Neural progenitor cell (in vitro differentiated cells): ENCODE data around the gene KIF21B. TPM values are rescaled to one million over a fixed set of nuclear protein-coding genes. Genes with fewer than 3 reads are reported as not detected.

Experiments used
- DNase-seq: peaks from one replicate; pipeline ENCODE4 v3.0.0-alpha.2; 2016; ENCODE audit warnings: low spot score
- H2AFZ ChIP-seq: fragments of 200-600 bp; sonication (generic); replicated peaks from 2 replicates; pipeline ENCODE4 v1.6.1; 2016; ENCODE audit warnings: antibody characterized with exemption
- H3F3A ChIP-seq: fragments of 200-600 bp; sonication (generic); 2 replicates; pipeline ENCODE4 v1.6.1; 2016; ENCODE audit warnings: antibody characterized with exemption, low read depth
- H3K27ac ChIP-seq: fragments of 200-600 bp; sonication (generic); 2 replicates; pipeline ENCODE4 v1.5.1; 2016; ENCODE audit warnings: mild to moderate bottlenecking
- H3K27me3 ChIP-seq: fragments of 200-600 bp; sonication (generic); 2 replicates; pipeline ENCODE4 v1.6.1; 2016; ENCODE audit warnings: mild to moderate bottlenecking, moderate library complexity
- H3K36me3 ChIP-seq: fragments of 200-600 bp; sonication (generic); 2 replicates; pipeline ENCODE4 v1.5.1; 2016
- H3K4me1 ChIP-seq: fragments of 200-600 bp; sonication (generic); 2 replicates; pipeline ENCODE4 v1.6.1; 2016; ENCODE audit warnings: mixed run types
- H3K4me2 ChIP-seq: fragments of 200-600 bp; sonication (generic); 2 replicates; pipeline ENCODE4 v1.6.1; 2016
- H3K4me3 ChIP-seq: fragments of 200-600 bp; sonication (generic); 2 replicates; pipeline ENCODE4 v1.5.1; 2016
- H3K79me2 ChIP-seq: fragments of 200-600 bp; sonication (generic); 2 replicates; pipeline ENCODE4 v1.6.1; 2016; ENCODE audit warnings: low read depth
- H3K9ac ChIP-seq: fragments of 200-600 bp; sonication (generic); 2 replicates; pipeline ENCODE4 v1.6.1; 2016
- H3K9me3 ChIP-seq: fragments of 200-600 bp; sonication (generic); 2 replicates; pipeline ENCODE4 v1.5.1; 2016; ENCODE audit warnings: low read depth
- H4K20me1 ChIP-seq: fragments of 200-600 bp; sonication (generic); 2 replicates; pipeline ENCODE4 v1.6.1; 2016; ENCODE audit warnings: low read depth
- H3K27ac Mint-ChIP-seq: 3 replicates; pipeline ENCODE4 v1.8.0; 2021; ENCODE audit warnings: mixed read lengths
- H3K27me3 Mint-ChIP-seq: 2 replicates; pipeline ENCODE4 v1.8.0; 2022; ENCODE audit warnings: low read depth, mild to moderate bottlenecking, inconsistent platforms, moderate library complexity, mixed read lengths; ENCODE audit not compliant: insufficient read depth
- H3K36me3 Mint-ChIP-seq: 3 replicates; pipeline ENCODE4 v1.8.0; 2021; ENCODE audit warnings: mixed read lengths
- H3K4me1 Mint-ChIP-seq: 3 replicates; pipeline ENCODE4 v1.8.0; 2021; ENCODE audit warnings: mixed read lengths
- H3K4me3 Mint-ChIP-seq: 3 replicates; pipeline ENCODE4 v1.8.0; 2021; ENCODE audit warnings: mild to moderate bottlenecking, moderate library complexity, mixed read lengths
- H3K9me3 Mint-ChIP-seq: 3 replicates; pipeline ENCODE4 v1.8.0; 2020; ENCODE audit warnings: mixed read lengths
- CTCF ChIP-seq: fragments of 200-600 bp; sonication (generic); IDR thresholded peaks from 2 replicates; pipeline ENCODE4 v1.5.1; 2017; ENCODE audit warnings: antibody characterized with exemption, mild to moderate bottlenecking
- EZH2 ChIP-seq: fragments of 200-600 bp; sonication (generic); IDR thresholded peaks from 2 replicates; pipeline ENCODE4 v1.6.1; 2017; ENCODE audit warnings: antibody characterized with exemption, mild to moderate bottlenecking, moderate library complexity
- EZH2phosphoT487 ChIP-seq: fragments of 200-600 bp; sonication (generic); IDR thresholded peaks from 2 replicates; pipeline ENCODE4 v1.6.1; 2017; ENCODE audit warnings: antibody characterized with exemption
- total RNA-seq: library from RNA; depleted of rRNA; stranded (reverse); fragments of >200 nt; gene quantifications from 2 replicates; pipeline ENCODE4 v1.2.3, GENCODE V29; 2015; ENCODE audit warnings: low replicate concordance

KIF21B gene
- total RNA-seq, 1 donor from 2014 or later: 6.4 TPM

GRCh38 chr1:201013031-201013485, 10.5 kb downstream of the KIF21B start:
- H3K27me3 ChIP-seq: no peaks in the 10 kb centered on the region
- no peaks in the 10 kb centered on the region for H3K9me3 ChIP-seq
- H3K36me3 Mint-ChIP-seq: peaks cover 2% of the 10 kb centered on the region
- no peak overlapping the region for H3K27ac ChIP-seq
- H2AFZ ChIP-seq: no peak overlapping the region
- H3K9ac ChIP-seq: no peak overlapping the region
- peaks cover 11% of the 10 kb centered on the region for H3F3A ChIP-seq
- no peak for DNase-seq
- H3K4me1 ChIP-seq: peaks cover 55% of the 10 kb centered on the region
- H4K20me1 ChIP-seq: peaks cover 49% of the 10 kb centered on the region
- no peak overlapping the region for H3K4me2 ChIP-seq
- TF ChIP-seq CTCF (no peak), EZH2phosphoT487 (no peak), EZH2 (no peak)
- no peak overlapping the region for H3K4me3 Mint-ChIP-seq
- peaks cover 10% of the 10 kb centered on the region for H3K27me3 Mint-ChIP-seq
- peaks cover 68% of the 10 kb centered on the region for H3K4me1 Mint-ChIP-seq
- H3K4me3 ChIP-seq: no peak overlapping the region
- H3K9me3 Mint-ChIP-seq: no peaks in the 10 kb centered on the region
- H3K79me2 ChIP-seq: peaks cover 9% of the 10 kb centered on the region
- no peak overlapping the region for H3K27ac Mint-ChIP-seq
- H3K36me3 ChIP-seq: no peaks in the 10 kb centered on the region

GRCh38 chr1:201011616-201012015, 11.9 kb downstream of the KIF21B start:
- H2AFZ ChIP-seq: no peak overlapping the region
- H3K27ac ChIP-seq: no peak overlapping the region
- H3K4me3 Mint-ChIP-seq: no peak overlapping the region
- peaks cover 2% of the 10 kb centered on the region for H3K36me3 Mint-ChIP-seq
- H3K27me3 Mint-ChIP-seq: peaks cover 8% of the 10 kb centered on the region
- no peaks in the 10 kb centered on the region for H3K9me3 ChIP-seq
- no peaks in the 10 kb centered on the region for H3K79me2 ChIP-seq
- no peak overlapping the region for H3K9ac ChIP-seq
- H4K20me1 ChIP-seq: peaks cover 38% of the 10 kb centered on the region
- no peak overlapping the region for H3K4me3 ChIP-seq
- H3K36me3 ChIP-seq: no peaks in the 10 kb centered on the region
- no peaks in the 10 kb centered on the region for H3K9me3 Mint-ChIP-seq
- H3K4me2 ChIP-seq: no peak overlapping the region
- TF ChIP-seq EZH2phosphoT487 (no peak), CTCF (no peak), EZH2 (no peak)
- no peak for DNase-seq
- H3F3A ChIP-seq: peaks cover 11% of the 10 kb centered on the region
- H3K27ac Mint-ChIP-seq: no peak overlapping the region
- no peaks in the 10 kb centered on the region for H3K27me3 ChIP-seq
- peaks cover 48% of the 10 kb centered on the region for H3K4me1 ChIP-seq
- peaks cover 61% of the 10 kb centered on the region for H3K4me1 Mint-ChIP-seq

DNA sequence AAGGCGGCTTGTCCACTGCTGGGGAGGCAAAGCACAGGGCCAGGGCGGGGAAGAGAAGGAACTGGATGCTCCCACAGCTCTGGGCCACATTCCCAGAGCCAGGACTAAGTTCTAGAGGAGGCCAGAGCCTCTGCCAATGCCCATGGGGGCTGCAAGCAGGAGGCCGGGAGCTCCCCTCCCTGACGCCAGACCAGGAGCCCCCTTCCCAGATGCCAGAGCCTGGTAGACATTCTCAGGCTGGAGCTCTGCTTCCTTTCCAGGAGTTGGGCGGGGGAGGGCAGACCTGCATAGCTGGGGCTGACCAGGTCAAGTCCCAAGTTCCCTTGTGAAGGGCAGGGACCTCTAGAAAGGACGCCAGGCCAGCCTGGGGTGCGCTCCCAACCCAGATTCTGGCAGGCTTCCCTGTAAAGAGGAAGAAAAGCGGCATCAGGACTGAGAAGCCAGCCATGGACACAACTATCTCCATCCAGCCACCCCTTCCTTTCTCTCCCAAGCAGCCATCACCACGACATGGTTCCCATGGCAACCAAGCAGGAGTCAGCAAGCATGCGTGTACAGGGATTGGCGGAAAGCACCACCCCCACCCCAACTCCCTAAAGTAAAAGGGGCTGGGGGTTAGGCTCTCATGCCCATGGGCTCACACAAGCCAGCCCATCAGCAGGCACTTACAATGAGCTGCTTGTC, 13.4 kb downstream of the KIF21B start:
- Mint-ChIP-seq H3K9me3 (no peaks in the 10 kb centered on the region), H3K36me3 (peaks cover 2% of the 10 kb centered on the region), H3K27me3 (peaks cover 7% of the 10 kb centered on the region), H3K4me1 (peaks cover 47% of the 10 kb centered on the region), H3K4me3 (peak overlapping the region; percentile 41), H3K27ac (peak overlapping the region; percentile 97)
- TF ChIP-seq EZH2 (no peak), EZH2phosphoT487 (no peak)
- Histone ChIP-seq H3K9me3 (no peaks in the 10 kb centered on the region), H3K4me1 (peaks cover 34% of the 10 kb centered on the region), H3K4me3 (no peak overlapping the region), H4K20me1 (peaks cover 23% of the 10 kb centered on the region), H3K27ac (peak overlapping the region; percentile 29), H3K36me3 (no peaks in the 10 kb centered on the region), H3K27me3 (no peaks in the 10 kb centered on the region), H3K4me2 (peak overlapping the region; percentile 69), H3F3A (peaks cover 11% of the 10 kb centered on the region), H2AFZ (no peak overlapping the region), H3K79me2 (no peaks in the 10 kb centered on the region), H3K9ac (no peak overlapping the region)
- peak; percentile 85 for DNase-seq

- Histone ChIP-seq H3K4me2 (no peak overlapping the region), H4K20me1 (peaks cover 16% of the 10 kb centered on the region), H3K4me3 (no peak overlapping the region), H2AFZ (no peak overlapping the region), H3K27ac (no peak overlapping the region), H3K4me1 (peaks cover 23% of the 10 kb centered on the region), H3K27me3 (no peaks in the 10 kb centered on the region), H3F3A (peaks cover under 1% of the 10 kb centered on the region), H3K9me3 (no peaks in the 10 kb centered on the region), H3K9ac (no peak overlapping the region), H3K36me3 (no peaks in the 10 kb centered on the region), H3K79me2 (no peaks in the 10 kb centered on the region)
- peaks cover 39% of the 10 kb centered on the region for H3K4me1 Mint-ChIP-seq
- peak; percentile 30 for DNase-seq
- H3K9me3 Mint-ChIP-seq: no peaks in the 10 kb centered on the region
- TF ChIP-seq EZH2: no peak
- TF ChIP-seq CTCF: no peak
- no peak for TF ChIP-seq EZH2phosphoT487
- H3K27me3 Mint-ChIP-seq: peaks cover 7% of the 10 kb centered on the region
- no peak overlapping the region for H3K4me3 Mint-ChIP-seq
- peaks cover 2% of the 10 kb centered on the region for H3K36me3 Mint-ChIP-seq
- H3K27ac Mint-ChIP-seq: peak overlapping the region; percentile 61
Observed at GRCh38 chr1:201008666-201009360, 14.7 kb downstream of the KIF21B start.
